NCI-H146 treated with DMSO at 0.1 percent for 48 hours (cell line): ENCODE results near the gene STAG1.
"Not testable (repeated sequence)": the region's sequence is repeated elsewhere in the genome, so short reads cannot be mapped to it uniquely, and the experiment has no call there.

ENCODE experiments used
- DNase-seq: peaks from one replicate; lab custom pipeline; 2025; ENCODE audit not compliant: unreplicated experiment; lab: John Stamatoyannopoulos, UW

The STAG1 gene

DNA sequence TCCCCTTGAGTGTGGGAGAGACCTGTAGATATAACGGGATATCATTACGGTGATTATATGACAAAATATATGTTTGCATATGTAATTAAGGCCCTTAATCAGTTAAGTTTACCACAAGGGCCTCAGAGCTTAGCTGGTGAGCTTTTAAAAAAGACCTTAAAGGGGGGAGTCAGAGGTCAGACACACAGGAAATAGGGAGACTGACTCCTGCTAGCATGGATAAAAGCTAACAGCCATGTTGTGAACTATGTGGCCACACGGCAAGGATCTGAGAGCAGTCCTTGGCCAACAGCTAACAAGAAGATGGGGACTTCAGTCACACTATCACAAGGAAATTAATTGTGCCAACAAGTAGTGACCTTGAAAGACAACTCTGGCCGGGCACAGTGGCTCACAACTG lies 3.1 kb downstream of the STAG1 start:
- no peak for DNase-seq

DNA sequence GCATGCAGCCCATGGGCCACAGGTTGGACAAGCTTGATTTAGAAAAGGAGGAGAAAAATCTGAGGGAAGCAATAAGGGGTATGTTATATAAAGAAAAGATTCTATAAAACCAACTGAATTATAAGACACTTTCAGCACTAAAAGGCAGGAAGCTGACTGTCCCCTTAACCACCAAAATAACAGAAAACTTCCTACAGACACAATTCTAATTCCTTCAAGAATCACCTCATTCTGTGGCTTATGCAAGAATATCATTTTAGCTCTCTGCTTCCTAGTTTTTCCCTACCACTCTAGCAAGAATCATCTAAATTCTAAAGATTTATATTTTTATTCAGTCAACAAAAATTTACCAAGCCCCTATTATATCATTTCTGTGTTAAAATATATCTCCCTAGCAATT lies 6.3 kb downstream of the STAG1 start:
- DNase-seq = no peak

DNA sequence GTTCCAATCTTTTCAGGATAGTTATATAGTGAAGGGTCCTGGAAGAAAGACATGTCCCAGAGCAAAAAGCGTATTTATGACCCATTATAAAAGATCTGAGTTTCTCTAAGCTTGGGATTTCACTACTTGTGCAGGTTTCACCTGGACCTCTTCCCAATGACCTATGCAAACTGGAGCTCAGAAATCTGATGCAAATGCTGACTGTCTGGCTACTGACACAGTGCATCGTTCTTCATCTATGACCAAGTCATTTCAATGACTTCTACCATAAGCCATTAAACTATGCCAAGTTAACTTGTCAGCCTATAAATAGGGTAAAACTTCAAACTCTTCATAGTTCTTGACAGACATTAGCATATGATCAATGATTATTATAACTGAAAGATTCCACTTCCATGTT lies 11.1 kb downstream of the STAG1 start:
- DNase-seq = no peak

DNA sequence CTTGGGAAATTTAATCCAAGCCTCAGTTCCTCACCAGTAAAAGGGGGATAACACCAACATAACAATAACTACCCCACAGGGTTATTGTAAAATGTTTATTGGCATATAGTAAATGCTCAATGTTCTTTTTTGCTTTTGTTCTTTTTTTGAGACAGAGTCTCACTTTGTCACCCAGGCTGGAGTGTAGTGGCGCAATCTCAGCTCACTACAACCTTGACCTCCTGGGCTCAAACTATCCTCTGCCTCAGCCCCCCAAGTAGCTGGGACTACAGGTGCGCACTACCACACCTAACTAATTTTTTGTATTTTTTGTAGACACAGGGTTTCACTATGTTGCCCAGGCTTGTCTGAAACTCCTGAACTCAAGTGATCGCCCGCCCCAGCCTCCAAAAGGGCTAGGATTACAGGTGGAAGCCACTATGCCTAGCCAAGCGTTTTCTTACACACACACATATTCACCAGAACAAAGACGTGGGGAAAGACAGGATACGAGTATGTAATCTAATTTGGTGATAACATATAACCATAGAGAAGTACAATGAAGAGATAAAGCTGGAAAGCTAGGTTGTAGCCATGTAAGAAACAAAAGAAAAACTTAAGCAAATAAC lies 11.7 kb downstream of the STAG1 start:
- DNase-seq = no peak

DNA sequence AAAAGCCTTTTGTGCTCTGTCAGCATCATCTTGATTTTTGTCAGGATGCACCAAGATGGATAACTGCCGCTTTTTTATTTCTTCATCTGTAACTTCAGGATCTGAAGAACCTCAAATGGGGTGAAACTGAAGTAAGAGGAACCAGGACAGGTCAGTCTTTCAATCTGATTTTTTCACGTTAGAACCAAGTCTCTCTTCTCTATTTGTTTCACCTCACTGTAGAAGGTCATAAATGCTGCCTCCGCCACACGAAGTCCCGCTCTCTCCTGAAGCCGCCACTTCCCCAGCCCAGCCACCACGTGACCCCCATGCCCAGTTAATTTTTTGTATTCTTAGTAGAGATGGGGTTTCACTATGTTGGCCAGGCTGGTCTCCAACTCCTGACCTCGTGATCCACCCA lies 15.2 kb downstream of the STAG1 start:
- not testable (repeated sequence) for DNase-seq

DNA sequence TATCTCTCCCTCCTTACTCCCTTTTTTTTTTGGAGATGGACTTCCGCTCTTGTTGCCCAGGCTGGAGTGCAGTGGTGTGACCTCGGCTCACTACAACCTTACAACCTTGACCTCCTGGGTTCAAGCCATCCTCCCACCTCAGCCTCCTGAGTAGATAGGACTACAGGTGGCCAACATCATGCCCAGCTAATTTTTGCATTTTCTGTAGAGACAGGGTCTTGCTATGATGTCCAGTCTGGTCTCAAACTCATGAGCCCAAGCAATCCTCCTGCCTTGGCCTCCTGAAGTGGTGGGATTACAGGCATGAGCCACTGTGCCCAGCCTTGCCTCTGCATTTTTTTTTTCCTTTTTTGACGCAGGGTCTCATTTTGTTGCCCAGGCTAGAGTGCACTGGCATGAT lies 17.1 kb downstream of the STAG1 start:
- DNase-seq = no peak

DNA sequence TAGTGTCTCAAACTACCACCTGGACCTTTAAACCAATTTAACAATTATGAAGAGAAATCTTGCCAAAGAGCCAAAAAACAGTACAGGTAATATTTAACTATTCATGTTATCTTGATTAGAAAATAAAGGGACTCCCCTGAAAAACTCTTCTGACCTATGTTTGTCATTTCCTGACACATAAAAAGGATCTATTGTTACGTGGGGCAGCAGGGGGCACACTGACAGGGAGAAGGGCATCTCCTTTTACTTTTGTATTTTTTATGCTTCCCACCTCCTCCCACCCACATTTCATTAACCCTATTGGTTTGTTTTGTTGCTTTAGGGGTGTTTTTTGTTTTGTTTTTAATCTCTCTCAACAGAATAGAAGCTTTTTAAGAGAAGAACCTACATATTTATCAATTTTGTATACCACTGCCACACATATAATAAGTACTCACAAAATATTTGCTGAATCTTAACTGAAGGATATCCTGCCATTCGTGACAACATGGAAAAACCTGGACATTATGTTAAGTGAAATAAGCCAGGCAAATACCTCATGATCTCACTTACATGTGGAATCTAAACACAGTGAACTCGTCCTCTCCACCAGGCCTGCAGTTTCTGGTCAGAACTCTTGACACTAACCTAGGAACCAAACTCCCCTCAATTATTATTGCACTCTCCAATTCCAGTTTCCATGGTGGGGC lies 17.7 kb downstream of the STAG1 start:
- peak; percentile 60 for DNase-seq

DNA sequence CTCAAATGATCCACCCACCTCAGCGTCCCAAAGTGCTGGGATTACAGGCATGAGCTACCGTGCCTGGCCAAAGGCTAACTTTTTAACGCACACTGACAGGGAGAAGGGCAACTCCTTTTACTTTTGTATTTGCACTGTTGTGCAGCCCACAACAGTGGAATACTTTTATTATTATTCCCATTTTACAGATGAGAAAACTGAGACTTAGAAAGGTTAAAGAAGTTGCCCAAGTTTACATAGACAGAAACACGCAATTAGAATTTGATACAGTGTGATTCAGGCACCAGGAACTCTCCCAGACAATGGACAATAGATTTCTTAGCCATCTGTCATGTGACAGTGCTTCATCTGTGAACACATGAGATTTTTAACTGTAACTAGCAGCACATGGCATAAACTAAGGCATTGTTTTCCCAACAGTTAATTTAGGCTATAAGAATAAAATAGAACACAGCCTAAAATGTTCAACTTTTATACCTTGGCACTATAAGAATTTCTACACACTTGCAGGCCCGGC lies 18.8 kb downstream of the STAG1 start:
- DNase-seq = no peak

DNA sequence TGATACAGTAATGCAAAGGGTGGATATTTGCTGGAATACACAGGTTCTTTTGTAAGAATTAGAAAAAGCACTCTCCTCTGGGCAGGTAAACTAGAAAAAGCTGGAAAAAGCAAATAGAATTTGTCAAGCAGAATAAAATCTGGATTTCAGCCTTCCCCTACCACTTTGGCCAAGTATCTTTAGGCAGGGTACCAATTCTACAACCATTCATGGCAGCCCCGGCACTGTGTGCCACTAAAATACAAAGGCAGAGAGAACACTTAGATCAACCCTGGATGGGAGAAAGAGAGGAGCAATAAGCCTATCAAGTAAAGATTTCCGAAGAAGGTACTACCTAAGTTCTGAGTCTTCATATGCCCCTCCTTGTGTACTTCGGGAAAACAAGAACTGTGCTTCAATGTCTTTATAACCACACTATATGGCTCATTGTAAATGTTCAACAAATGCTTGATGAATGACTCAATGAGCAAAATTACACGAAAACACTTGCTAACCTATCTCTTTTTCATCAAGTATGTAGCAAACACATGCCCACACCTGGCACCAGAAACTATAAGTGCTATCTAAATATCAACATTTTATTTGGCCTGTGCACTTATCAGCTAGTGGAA lies 20.8 kb downstream of the STAG1 start:
- DNase-seq = no peak

DNA sequence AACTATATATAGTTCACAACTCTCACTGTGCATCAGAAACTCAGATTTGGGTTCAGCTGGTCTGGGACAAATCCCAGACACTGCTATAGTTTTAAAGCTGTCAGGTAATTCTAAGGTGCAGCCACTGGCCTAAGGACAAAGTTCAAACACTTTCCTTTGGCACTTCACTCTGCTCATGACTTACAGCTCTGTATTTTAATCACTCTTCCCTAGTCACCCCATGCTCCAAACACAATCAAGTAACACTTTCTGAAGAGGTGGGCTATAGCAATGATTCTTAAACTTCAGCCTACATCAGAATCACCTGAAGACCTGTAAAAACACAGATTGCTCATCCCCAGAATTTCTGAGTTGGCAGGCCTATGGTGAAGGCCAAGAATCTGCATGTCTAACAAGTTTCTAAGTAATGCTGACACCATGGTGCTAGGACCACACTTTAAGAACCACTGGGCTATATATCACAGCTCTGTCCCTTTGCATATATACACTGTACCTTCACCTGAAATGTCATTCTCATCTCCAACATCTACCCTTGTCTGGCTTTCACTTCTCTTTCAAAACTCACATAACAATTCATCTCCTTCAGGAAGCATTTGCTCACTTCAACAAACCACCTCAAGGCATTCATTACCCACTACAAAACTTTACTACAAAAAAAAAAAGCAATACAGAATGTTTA lies 21.4 kb downstream of the STAG1 start:
- DNase-seq = no peak

DNA sequence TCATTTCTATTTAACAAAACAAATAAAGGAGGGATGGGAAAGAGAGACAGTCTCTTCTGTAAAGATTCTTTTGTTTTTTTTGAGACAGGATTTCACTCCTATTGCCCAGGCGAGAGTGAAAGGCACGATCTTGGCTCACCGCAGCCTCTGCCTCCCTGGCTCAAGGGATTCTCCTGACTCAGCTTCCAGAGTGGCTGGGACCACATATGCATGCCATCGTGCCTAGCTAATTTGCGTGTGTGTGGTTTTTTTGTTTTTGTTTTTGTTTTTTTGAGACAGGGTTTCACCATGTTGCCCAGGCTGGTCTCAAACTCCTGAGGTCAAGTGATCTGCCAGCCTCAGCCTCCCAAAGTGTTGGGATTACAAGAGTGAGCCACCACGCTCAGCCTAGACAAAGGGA lies 23.3 kb downstream of the STAG1 start:
- DNase-seq = no peak

DNA sequence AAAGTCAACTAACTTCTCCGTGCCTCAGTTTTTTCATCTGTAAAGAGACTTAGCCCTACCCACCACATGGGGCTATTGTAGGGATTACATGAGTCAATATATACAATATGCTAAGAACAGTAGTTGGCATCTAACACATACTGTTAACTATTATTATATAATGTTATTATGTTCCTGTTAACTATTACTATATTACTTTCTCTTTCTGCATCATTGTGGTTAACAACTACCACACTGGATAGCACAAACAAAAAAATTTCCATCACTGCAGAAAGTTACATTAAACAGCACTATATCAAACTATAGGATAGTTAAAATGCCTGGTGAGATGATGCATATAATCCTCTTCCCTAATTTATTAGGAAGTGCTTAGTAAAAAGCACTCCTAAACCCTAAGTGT lies 23.7 kb downstream of the STAG1 start:
- DNase-seq = no peak

DNA sequence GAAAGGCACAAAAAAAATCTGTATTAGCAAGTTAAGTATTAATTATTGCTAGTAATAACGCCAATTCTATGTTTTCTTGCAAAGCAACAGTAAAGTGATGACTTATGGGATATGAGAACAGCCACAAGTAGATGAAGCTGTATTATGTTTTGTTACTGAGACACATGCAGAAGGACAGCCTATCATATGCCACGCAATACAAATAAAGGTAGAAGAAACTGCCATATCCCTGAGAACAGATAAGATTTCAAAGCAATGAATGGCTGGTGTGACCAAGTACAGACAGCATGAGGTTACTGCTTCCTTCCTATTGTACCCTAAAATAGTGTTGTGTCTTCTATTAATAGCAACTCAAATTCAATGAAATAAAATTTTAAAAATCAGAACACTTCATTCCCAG lies 26.7 kb downstream of the STAG1 start:
- no peak for DNase-seq

DNA sequence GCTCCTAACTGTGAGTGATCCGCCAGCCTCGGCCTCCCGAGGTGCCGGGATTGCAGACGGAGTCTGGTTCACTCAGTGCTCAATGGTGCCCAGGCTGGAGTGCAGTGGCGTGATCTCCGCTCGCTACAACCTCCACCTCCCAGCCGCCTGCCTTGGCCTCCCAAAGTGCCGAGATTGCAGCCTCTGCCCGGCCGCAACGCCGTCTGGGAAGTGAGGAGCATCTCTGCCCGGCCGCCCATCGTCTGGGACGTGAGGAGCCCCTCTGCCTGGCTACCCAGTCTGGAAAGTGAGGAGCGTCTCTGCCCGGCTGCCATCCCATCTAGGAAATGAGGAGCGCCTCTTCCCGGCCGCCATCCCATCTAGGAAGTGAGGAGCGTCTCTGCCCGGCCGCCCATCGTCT lies 29.3 kb downstream of the STAG1 start:
- DNase-seq = not testable (repeated sequence)

DNA sequence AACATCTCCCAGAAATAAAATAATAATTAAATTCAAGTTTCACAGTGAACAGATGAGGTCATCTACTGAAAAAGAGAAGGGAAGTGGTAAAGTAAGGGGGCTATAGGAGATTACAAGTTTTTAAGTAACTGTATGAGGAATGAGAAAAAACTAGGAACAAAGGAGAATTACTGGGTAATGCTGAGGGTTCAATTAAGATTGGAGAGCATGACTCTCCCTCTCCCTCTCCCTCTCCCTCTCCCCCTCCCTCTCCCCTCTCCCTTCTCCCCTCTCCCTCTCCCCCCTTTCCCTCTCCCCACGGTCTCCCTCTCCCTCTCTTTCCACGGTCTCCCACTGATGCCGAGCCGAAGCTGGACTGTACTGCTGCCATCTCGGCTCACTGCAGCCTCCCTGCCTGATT lies 29.8 kb downstream of the STAG1 start:
- not testable (repeated sequence) for DNase-seq

DNA sequence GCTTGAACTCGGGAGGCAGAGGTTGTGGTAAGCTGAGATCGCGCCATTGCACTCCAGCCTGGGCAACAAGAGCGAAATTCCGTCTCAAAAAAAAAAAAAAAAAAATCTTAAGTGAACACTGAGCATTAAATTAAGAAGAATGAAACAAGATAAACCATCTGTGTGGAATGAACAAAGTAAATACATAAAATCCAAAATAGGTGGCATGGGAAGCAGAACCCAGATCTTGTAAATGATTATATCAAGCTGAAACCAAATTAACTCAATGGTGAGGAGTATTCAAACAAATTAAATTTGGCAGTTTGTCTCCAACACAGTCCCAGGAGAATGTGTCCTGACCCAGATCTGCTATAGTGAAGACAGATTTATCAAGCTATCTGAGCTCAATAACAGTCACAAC lies 32.1 kb downstream of the STAG1 start:
- no peak for DNase-seq

DNA sequence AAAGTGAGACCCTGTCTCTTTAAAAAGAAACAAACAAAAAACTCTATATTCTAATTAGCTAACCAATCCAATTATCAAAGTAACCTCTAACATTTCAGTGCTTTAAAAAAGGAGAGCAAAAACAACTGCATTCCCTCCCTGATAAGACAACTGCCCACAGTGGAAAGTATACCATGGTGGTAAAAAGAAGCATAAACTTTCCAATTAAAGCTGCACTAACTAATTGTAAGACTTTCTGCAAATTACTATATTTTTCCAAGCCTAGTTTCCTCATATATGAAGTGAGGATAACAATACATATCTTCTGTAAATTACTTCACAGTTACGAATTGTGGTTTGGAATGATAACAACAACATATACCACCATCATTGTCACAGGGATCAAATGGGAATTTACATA lies 35.5 kb downstream of the STAG1 start:
- DNase-seq = no peak

DNA sequence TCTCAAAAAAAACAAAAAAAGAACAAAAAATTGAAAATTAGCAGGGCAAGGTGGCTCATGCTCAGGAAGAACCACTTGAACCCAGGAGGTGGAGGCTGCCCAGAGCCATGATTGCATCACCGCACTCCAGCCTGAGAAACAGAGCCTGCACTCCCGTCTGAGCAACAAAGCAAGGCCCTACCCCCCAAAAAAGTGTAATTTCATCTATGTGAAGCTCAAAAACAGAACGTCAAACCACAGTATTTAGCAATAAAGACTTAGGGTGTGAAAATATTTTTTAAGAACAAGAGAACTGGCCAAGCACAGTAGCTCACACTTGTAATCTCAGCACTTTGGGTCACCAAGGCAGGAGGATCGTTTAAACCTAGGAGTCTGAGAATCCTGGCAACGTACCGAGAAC lies 38.2 kb downstream of the STAG1 start:
- DNase-seq = no peak

DNA sequence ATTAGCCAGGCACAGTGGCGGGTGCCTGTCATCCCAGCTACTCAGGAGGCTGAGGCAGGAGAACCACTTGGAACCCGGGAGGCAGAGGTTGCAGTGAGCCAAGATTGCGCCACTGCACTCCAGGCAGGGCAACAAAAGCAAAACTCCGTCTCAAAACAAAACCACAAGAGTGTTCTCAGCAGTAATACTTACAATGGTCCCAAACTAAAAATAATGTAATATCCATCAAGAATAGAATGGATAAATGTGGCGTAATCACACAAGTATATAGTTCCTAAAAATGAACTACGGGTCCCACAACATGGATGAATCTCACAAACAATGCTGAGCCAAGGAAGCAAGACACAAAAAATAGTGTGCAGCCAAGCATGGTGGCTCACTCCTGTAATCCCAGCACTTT lies 39.2 kb downstream of the STAG1 start:
- DNase-seq = no peak

DNA sequence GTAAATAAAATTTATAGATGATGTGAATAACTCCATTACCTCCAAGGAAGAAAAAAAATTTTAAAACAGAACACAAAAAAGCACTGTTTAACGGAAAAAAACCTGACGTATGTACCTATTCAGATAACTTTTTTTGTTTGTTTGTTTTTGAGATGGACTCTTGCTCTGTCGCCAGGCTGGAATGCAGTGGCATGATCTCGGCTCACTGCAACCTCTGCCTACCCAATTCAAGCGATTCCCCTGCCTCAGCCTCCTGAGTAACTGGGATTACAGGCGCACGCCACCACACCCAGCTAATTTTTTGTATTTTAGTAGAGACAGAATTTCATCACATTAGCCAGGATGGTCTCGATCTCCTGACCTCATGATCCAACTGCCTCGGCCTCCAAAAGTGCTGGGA lies 40.3 kb downstream of the STAG1 start:
- not testable (repeated sequence) for DNase-seq

DNA sequence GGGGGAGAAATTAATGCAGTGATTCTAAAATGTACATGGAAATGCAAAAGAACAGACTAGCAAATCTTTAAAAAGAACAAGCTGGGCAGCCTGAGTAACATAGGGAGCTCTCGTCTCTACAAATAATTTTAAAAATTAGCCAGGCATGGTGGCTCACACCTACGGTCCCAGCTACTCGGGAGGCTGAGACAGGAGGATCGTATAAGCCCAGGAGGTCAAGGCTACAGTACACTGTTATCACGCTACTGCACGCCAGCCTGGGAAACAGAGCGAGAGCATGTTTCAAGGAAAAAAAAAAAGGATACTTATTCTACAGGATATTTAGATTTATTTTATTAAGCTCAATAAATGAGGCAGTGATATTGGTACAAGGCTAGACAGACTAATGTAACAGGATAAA lies 40.9 kb downstream of the STAG1 start:
- DNase-seq = no peak

DNA sequence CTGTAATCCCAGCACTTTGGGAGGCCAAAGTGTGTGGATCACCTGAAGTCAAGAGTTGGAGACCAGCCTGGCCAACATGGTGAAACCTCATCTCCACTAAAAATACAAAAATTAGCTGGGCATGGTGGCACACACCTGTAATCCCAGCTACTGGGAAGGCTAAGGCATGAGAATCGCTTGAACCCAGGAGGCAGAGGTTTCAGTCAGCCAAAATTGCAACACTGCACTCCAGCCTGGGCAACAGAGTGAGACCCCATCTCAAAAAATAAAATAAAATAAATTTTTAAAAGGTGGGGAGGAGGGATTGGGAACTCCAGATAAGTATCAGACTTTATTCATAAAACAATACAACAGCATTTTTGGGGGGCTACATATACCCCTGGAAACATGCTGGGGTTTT lies 42.4 kb downstream of the STAG1 start:
- not testable (repeated sequence) for DNase-seq
